ENCODE data around the gene ANKRD13B. TPM values are rescaled to one million over a fixed set of nuclear protein-coding genes. Genes with fewer than 3 reads are reported as not detected.
A peak's percentile ranks its signal among the peaks of the same experiment; 100 is the strongest.

ANKRD13B gene
- total RNA-seq, 1 donor from 2014 or later: 7.6 TPM

GRCh38 chr17:29588562-29589411, 4.1 kb upstream of the ANKRD13B start:
- no peak for TF ChIP-seq CTCF (IDR thresholded peaks at IDR 0.05; ENCODE audit: unreplicated experiment)
- no peaks in the 10 kb centered on the region for H3K9me3 Mint-ChIP-seq (ENCODE audit: unreplicated experiment)
- H3K4me1 Mint-ChIP-seq (ENCODE audit: unreplicated experiment): peaks cover 51% of the 10 kb centered on the region
- H3K4me3 Mint-ChIP-seq (ENCODE audit: unreplicated experiment): peak overlapping the region; percentile 94
- peaks cover 9% of the 10 kb centered on the region for H3K36me3 Mint-ChIP-seq (ENCODE audit: low read depth, unreplicated experiment)
- H3K27me3 Mint-ChIP-seq (ENCODE audit: unreplicated experiment): peaks cover 22% of the 10 kb centered on the region
- DNase-seq (ENCODE audit: low spot score): peak; percentile 51
- peak overlapping the region; percentile 42 for H3K27ac Mint-ChIP-seq (ENCODE audit: unreplicated experiment)

- H3K27ac Mint-ChIP-seq (ENCODE audit: unreplicated experiment): peak within 1 kb of the TSS; percentile 42
- H3K9me3 Mint-ChIP-seq (ENCODE audit: unreplicated experiment): no peaks in the 10 kb centered on the region
- peaks cover 42% of the 10 kb centered on the region for H3K4me1 Mint-ChIP-seq (ENCODE audit: unreplicated experiment)
- peak; percentile 86 for DNase-seq (ENCODE audit: low spot score)
- peak within 1 kb of the TSS; percentile 94 for H3K4me3 Mint-ChIP-seq (ENCODE audit: unreplicated experiment)
- peaks cover 9% of the 10 kb centered on the region for H3K36me3 Mint-ChIP-seq (ENCODE audit: low read depth, unreplicated experiment)
- peaks cover 28% of the 10 kb centered on the region for H3K27me3 Mint-ChIP-seq (ENCODE audit: unreplicated experiment)
- TF ChIP-seq CTCF (IDR thresholded peaks at IDR 0.05; ENCODE audit: unreplicated experiment): no peak
Observed at GRCh38 chr17:29589524-29590410, 3.2 kb upstream of the ANKRD13B start, which contains the start of gene GIT1. GIT1 (minus strand) TSS chr17:29589648; CDS start chr17:29589378, 270 bp downstream.

GRCh38 chr17:29590411-29591145, 2.4 kb upstream of the ANKRD13B start:
- peaks cover 9% of the 10 kb centered on the region for H3K36me3 Mint-ChIP-seq (ENCODE audit: low read depth, unreplicated experiment)
- TF ChIP-seq CTCF (IDR thresholded peaks at IDR 0.05; ENCODE audit: unreplicated experiment): no peak
- H3K4me1 Mint-ChIP-seq (ENCODE audit: unreplicated experiment): peaks cover 35% of the 10 kb centered on the region
- no peak for DNase-seq (ENCODE audit: low spot score)
- H3K27me3 Mint-ChIP-seq (ENCODE audit: unreplicated experiment): peaks cover 30% of the 10 kb centered on the region
- H3K4me3 Mint-ChIP-seq (ENCODE audit: unreplicated experiment): peak overlapping the region; percentile 94
- H3K27ac Mint-ChIP-seq (ENCODE audit: unreplicated experiment): no peak overlapping the region
- no peaks in the 10 kb centered on the region for H3K9me3 Mint-ChIP-seq (ENCODE audit: unreplicated experiment)

GRCh38 chr17:29591146-29591736, 1.7 kb upstream of the ANKRD13B start:
- H3K4me1 Mint-ChIP-seq (ENCODE audit: unreplicated experiment): peaks cover 30% of the 10 kb centered on the region
- peak overlapping the region; percentile 57 for H3K27ac Mint-ChIP-seq (ENCODE audit: unreplicated experiment)
- H3K36me3 Mint-ChIP-seq (ENCODE audit: low read depth, unreplicated experiment): peaks cover 7% of the 10 kb centered on the region
- no peaks in the 10 kb centered on the region for H3K9me3 Mint-ChIP-seq (ENCODE audit: unreplicated experiment)
- no peak for TF ChIP-seq CTCF (IDR thresholded peaks at IDR 0.05; ENCODE audit: unreplicated experiment)
- peaks cover 29% of the 10 kb centered on the region for H3K27me3 Mint-ChIP-seq (ENCODE audit: unreplicated experiment)
- DNase-seq (ENCODE audit: low spot score): no peak
- peak overlapping the region; percentile 88 for H3K4me3 Mint-ChIP-seq (ENCODE audit: unreplicated experiment)

All from endothelial cell (in vitro differentiated cells).